SU-DHL-6 (cell line): ENCODE results near the gene MED14.

Source experiments
- H2AFZ ChIP-seq: fragments of 200-600 bp; sonication (generic); 2 replicates; pipeline ENCODE4 v1.6.1; 2014; ENCODE audit warnings: low read depth, mild to moderate bottlenecking, moderate library complexity, mixed read lengths, antibody characterized with exemption, low read length; ENCODE audit not compliant: severe bottlenecking
- H3F3A ChIP-seq: fragments of 200-600 bp; shearing (Covaris generic); 2 replicates; pipeline ENCODE4 v1.6.0; 2016; ENCODE audit warnings: antibody characterized with exemption, mild to moderate bottlenecking; ENCODE audit not compliant: insufficient read depth
- H3K27ac ChIP-seq: fragments of 200-600 bp; sonication (generic); 2 replicates; pipeline ENCODE4 v1.5.1; 2016; ENCODE audit warnings: low read depth, mild to moderate bottlenecking, low read length, moderate library complexity, mixed read lengths
- H3K27me3 ChIP-seq: fragments of 200-600 bp; sonication (generic), shearing (Covaris generic); 2 replicates; pipeline ENCODE4 v1.6.0; 2014; ENCODE audit warnings: mild to moderate bottlenecking, low read length
- H3K36me3 ChIP-seq: fragments of 200-600 bp; sonication (generic); 2 replicates; pipeline ENCODE4 v1.6.1; 2014; ENCODE audit warnings: mild to moderate bottlenecking, low read length, mixed read lengths
- H3K4me2 ChIP-seq: fragments of 300-600, 200-600 bp; shearing (Covaris generic), sonication (generic); 2 replicates; pipeline ENCODE4 v1.6.0; 2014; ENCODE audit warnings: low read length, low read depth, mild to moderate bottlenecking; ENCODE audit not compliant: poor library complexity, severe bottlenecking
- H3K4me3 ChIP-seq: fragments of 200-600 bp; sonication (generic); 2 replicates; pipeline ENCODE4 v1.5.1; 2014; ENCODE audit warnings: antibody characterized with exemption, low read length, mild to moderate bottlenecking, mixed read lengths; ENCODE audit not compliant: insufficient read depth, poor library complexity, severe bottlenecking
- H3K79me2 ChIP-seq: fragments of 200-600 bp; sonication (generic); 2 replicates; pipeline ENCODE4 v1.6.1; 2014; ENCODE audit warnings: mild to moderate bottlenecking, low read length, moderate library complexity; ENCODE audit not compliant: insufficient read depth
- H3K9ac ChIP-seq: fragments of 200-600 bp; sonication (generic); 2 replicates; pipeline ENCODE4 v1.7.0; 2014; ENCODE audit warnings: mild to moderate bottlenecking, low read length
- H3K9me2 ChIP-seq: fragments of 200-600 bp; sonication (generic); replicated peaks from 2 replicates; pipeline ENCODE4 v1.6.1; 2014; ENCODE audit warnings: low read length; ENCODE audit not compliant: insufficient read depth
- H3K9me3 ChIP-seq: fragments of 200-600 bp; sonication (generic); 2 replicates; pipeline ENCODE4 v1.6.1; 2014; ENCODE audit warnings: low read length, mixed read lengths; ENCODE audit not compliant: insufficient read depth
- H4K20me1 ChIP-seq: fragments of 200-600 bp; sonication (generic); 2 replicates; pipeline ENCODE4 v1.6.1; 2014; ENCODE audit warnings: low read depth, mild to moderate bottlenecking, antibody characterized with exemption, low read length, moderate library complexity, mixed read lengths
- CTCF ChIP-seq: fragments of 200-600 bp; sonication (generic); IDR thresholded peaks from one replicate; pipeline ENCODE4 v1.5.1; 2017; ENCODE audit warnings: antibody characterized with exemption, mild to moderate bottlenecking, low read length, moderate library complexity; ENCODE audit not compliant: insufficient read depth, poor library complexity, severe bottlenecking
- EZH2phosphoT487 ChIP-seq: fragments of 200-600 bp; sonication (generic), shearing (Covaris generic); conservative IDR thresholded peaks from 2 replicates; pipeline ENCODE4 v1.6.1; 2018; ENCODE audit warnings: mild to moderate bottlenecking, antibody characterized with exemption, low read length, moderate library complexity, mixed read lengths

Gene MED14

GRCh38 chrX:40622479-40623138 is 112.7 kb downstream of the MED14 start:
- no peak overlapping the region for H2AFZ ChIP-seq
- no peaks in the 10 kb centered on the region for H4K20me1 ChIP-seq
- H3K4me2 ChIP-seq: no peak overlapping the region
- H3K4me3 ChIP-seq: no peak overlapping the region
- TF ChIP-seq CTCF (no peak), EZH2phosphoT487 (no peak)
- no peaks in the 10 kb centered on the region for H3K36me3 ChIP-seq
- no peak overlapping the region for H3K9ac ChIP-seq
- no peak overlapping the region for H3K27ac ChIP-seq
- no peaks in the 10 kb centered on the region for H3F3A ChIP-seq
- H3K79me2 ChIP-seq: no peaks in the 10 kb centered on the region
- H3K27me3 ChIP-seq: no peaks in the 10 kb centered on the region
- no peaks in the 10 kb centered on the region for H3K9me3 ChIP-seq
- H3K9me2 ChIP-seq: no peaks in the 10 kb centered on the region

- TF ChIP-seq EZH2phosphoT487 (no peak), CTCF (no peak)
- Histone ChIP-seq H3K9ac (no peak overlapping the region), H3K79me2 (no peaks in the 10 kb centered on the region), H3K36me3 (no peaks in the 10 kb centered on the region), H3F3A (no peaks in the 10 kb centered on the region), H4K20me1 (no peaks in the 10 kb centered on the region), H3K9me3 (no peaks in the 10 kb centered on the region), H3K27ac (no peak overlapping the region), H3K27me3 (no peaks in the 10 kb centered on the region), H3K4me3 (no peak overlapping the region), H3K4me2 (no peak overlapping the region), H2AFZ (no peak overlapping the region), H3K9me2 (no peaks in the 10 kb centered on the region)
These were observed 117.8 kb downstream of the MED14 start for GRCh38 chrX:40617566-40617965.

- H2AFZ ChIP-seq: no peak overlapping the region
- H3K9me3 ChIP-seq: no peaks in the 10 kb centered on the region
- no peak overlapping the region for H3K4me2 ChIP-seq
- no peaks in the 10 kb centered on the region for H3K36me3 ChIP-seq
- no peaks in the 10 kb centered on the region for H4K20me1 ChIP-seq
- H3K27me3 ChIP-seq: no peaks in the 10 kb centered on the region
- H3K9ac ChIP-seq: no peak overlapping the region
- TF ChIP-seq EZH2phosphoT487: no peak
- TF ChIP-seq CTCF: no peak
- no peaks in the 10 kb centered on the region for H3K79me2 ChIP-seq
- no peak overlapping the region for H3K27ac ChIP-seq
- no peaks in the 10 kb centered on the region for H3F3A ChIP-seq
- H3K4me3 ChIP-seq: no peak overlapping the region
- no peaks in the 10 kb centered on the region for H3K9me2 ChIP-seq
These were observed 119.4 kb downstream of the MED14 start for GRCh38 chrX:40615976-40616375.
